Right lobe of liver (tissue), 4 donors: ENCODE results near the gene NCF2.

ENCODE experiments used
- POLR2A ChIP-seq: fragments of 450-650 bp; IDR thresholded peaks from one replicate; pipeline ENCODE4 v1.6.1; 2017; ENCODE audit warnings: antibody characterized with exemption, mild to moderate bottlenecking
- TF ChIP-seq, protein P1 (sequence below), 4 donors: fragments of 200-600 bp in 3 of 4; fragments of 450-650 bp in 1 of 4; IDR thresholded peaks; one replicate each; pipeline versions ENCODE4 v1.5.1 to v1.8.0; 2016 to 2022; ENCODE audit warnings: antibody characterized with exemption in 4 of 4, mild to moderate bottlenecking in 2 of 4
- donor health status: DM: no; HTN: no; CAD: no.
- donor health status: DM: no; HTN: no; CAD: no.
- donor health status: DM: no; HTN: yes; CAD: no.

DNA sequence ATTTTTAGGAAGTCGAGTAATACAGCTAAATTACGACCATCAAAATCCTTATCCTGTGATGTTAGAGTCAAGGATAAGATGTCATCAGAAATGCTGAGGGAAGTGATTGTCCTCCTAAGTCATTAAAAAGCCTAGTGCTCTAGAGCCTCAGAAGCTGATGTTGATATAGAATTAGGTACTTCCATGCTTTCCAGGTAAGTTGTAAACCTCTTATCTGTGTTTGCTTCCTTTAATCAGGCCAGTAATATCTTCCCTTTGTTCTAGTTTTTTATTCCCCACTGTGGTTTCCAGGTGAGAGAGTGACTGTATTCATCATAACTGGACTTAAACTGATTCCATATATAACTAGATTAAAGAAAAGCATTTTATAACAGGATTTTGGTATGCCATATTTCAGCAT, 73.5 kb downstream of the NCF2 start:
- TF ChIP-seq, protein P1, sequence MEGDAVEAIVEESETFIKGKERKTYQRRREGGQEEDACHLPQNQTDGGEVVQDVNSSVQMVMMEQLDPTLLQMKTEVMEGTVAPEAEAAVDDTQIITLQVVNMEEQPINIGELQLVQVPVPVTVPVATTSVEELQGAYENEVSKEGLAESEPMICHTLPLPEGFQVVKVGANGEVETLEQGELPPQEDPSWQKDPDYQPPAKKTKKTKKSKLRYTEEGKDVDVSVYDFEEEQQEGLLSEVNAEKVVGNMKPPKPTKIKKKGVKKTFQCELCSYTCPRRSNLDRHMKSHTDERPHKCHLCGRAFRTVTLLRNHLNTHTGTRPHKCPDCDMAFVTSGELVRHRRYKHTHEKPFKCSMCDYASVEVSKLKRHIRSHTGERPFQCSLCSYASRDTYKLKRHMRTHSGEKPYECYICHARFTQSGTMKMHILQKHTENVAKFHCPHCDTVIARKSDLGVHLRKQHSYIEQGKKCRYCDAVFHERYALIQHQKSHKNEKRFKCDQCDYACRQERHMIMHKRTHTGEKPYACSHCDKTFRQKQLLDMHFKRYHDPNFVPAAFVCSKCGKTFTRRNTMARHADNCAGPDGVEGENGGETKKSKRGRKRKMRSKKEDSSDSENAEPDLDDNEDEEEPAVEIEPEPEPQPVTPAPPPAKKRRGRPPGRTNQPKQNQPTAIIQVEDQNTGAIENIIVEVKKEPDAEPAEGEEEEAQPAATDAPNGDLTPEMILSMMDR (IDR thresholded peaks at IDR 0.05): no peak
- no peak for TF ChIP-seq POLR2A
